ENCODE data around the gene TES.
"Not testable (repeated sequence)": the region's sequence is repeated elsewhere in the genome, so short reads cannot be mapped to it uniquely, and the experiment has no call there.

The TES gene

GRCh38 chr7:116290740-116291139, 80.4 kb downstream of the TES start:
- peak; percentile 29 for DNase-seq (ENCODE audit: low spot score)

GRCh38 chr7:116291937-116292336, 81.6 kb downstream of the TES start:
- DNase-seq (ENCODE audit: low spot score), result no peak

GRCh38 chr7:116292381-116292780, 82.0 kb downstream of the TES start:
- no peak for DNase-seq (ENCODE audit: low spot score)

GRCh38 chr7:116293139-116293538, 82.8 kb downstream of the TES start:
- no peak for DNase-seq (ENCODE audit: low spot score)

GRCh38 chr7:116293633-116294032, 83.3 kb downstream of the TES start:
- no peak for DNase-seq (ENCODE audit: low spot score)

- DNase-seq (ENCODE audit: low spot score), result not testable (repeated sequence)
Measured at GRCh38 chr7:116295903-116296302, 85.6 kb downstream of the TES start.

- no peak for DNase-seq (ENCODE audit: low spot score)
Measured at GRCh38 chr7:116298055-116298454, 87.7 kb downstream of the TES start.

GRCh38 chr7:116298576-116298975, 88.2 kb downstream of the TES start:
- no peak for DNase-seq (ENCODE audit: low spot score)

- DNase-seq (ENCODE audit: low spot score), result no peak
Measured at GRCh38 chr7:116305485-116306408, 95.4 kb downstream of the TES start.

GRCh38 chr7:116306409-116307048, 96.2 kb downstream of the TES start:
- DNase-seq (ENCODE audit: low spot score), result no peak

GRCh38 chr7:116307253-116307652, 96.9 kb downstream of the TES start:
- DNase-seq (ENCODE audit: low spot score), result no peak

Measured in AG08395 (cell line).